NCI-H1694 (cell line): ENCODE data around the gene NOSIP.

ENCODE experiments used
- DNase-seq: peaks from one replicate; lab custom pipeline; 2025; lab: John Stamatoyannopoulos, UW

NOSIP gene

DNA sequence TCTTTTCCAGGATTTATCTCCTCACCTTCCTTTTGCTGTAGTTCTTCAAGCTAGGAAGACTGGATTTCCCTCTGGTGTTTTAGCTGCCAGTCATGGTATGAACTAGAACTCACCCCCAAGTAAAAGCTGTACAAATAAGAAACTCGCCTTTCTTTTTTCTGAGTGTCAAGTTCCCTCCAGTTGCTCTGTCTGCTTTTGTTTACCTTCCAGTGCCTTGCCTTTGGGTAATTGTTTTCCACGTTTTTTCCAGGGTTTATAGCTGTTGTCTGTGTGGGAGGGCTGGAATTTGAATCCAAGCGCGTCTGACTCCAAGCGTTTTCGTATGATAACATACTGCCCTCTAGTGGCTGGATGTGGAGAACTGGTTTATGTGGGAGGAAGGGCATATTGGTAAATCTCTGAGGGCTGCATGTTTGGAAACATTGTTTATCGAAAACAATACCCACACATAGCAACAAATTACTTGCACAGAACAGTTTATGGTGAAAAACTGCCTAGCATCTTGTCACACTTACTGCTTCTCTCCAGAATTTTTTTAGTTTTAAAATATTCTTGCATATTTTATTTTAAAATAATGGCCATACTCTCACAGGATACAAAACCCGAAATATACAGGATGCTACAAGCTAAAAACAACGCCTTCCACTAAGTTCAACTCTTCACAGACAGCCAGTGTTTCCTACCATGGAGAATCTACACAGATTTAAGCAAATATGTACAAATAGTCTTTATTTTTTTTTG, 33.4 kb downstream of the NOSIP start:
- peak; percentile 95 for DNase-seq

GRCh38 chr19:49544154-49544553, 36.2 kb downstream of the NOSIP start:
- no peak for DNase-seq

DNA sequence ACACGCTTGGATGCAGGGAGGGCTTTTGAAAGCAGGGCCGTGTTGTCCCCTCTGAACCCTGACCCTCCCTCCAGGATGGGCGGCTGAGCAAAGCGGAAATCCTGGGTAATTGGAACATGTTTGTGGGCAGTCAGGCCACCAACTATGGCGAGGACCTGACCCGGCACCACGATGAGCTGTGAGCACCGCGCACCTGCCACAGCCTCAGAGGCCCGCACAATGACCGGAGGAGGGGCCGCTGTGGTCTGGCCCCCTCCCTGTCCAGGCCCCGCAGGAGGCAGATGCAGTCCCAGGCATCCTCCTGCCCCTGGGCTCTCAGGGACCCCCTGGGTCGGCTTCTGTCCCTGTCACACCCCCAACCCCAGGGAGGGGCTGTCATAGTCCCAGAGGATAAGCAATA, 37.3 kb downstream of the NOSIP start:
- DNase-seq, result no peak

GRCh38 chr19:49542446-49542845, 37.9 kb downstream of the NOSIP start:
- DNase-seq, result no peak

- DNase-seq, result no peak
Observed at GRCh38 chr19:49541914-49542313, 38.4 kb downstream of the NOSIP start.

DNA sequence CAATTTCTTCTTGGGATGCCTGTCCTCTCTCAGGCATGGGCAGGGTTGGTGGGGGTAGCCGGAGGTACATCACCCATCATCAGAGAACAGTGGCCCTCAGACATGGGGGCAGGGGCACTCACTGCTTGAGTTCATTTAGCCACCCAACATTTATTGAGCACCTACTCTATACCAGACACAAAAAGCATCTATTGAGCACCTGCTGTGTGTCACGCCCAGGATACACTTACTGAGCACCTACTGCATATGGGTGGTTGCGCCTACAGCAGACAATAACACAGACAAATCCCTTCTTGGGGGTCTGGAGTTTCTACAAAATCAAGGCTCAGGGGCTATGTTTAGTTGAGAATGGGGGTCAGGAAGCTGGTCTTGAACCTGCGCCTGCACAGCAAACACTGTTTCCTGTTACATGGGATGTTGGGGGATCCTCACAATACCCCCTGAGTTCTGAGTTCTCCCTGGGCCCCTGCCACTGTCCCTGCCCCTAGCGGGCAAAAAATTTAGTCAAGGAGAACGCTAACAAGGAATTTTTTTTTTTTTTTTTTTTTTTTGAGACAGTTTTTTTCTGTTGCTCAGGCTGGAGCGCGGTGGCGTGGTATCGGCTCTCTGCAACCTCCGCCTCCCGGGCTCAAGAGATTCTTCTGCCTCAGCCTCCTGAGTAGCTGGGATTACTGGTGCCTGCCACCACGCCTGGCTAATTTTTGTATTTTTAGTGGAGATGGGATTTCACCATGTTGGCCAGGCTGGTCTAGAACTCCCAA, 41.0 kb downstream of the NOSIP start:
- DNase-seq, result no peak

DNA sequence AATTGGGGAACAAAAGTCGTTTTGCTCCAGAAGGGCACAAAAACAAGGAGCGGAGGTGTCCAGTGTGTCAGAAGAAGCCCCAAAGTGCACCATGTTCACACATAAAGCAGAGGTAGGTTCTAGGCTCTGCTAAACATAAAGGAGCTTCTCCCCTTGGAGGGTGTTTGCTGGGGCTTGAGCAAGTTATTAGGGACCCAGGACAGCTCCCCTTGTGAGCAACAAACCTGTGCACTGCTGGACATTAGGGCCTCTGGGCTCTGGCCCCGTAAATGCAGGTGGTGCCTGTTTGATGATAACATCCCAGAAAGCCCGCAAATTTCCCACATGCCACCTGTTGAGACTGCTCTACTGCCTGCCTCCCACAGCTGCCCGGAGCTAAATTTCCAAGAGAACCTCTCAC, 41.7 kb downstream of the NOSIP start:
- DNase-seq, result no peak

DNA sequence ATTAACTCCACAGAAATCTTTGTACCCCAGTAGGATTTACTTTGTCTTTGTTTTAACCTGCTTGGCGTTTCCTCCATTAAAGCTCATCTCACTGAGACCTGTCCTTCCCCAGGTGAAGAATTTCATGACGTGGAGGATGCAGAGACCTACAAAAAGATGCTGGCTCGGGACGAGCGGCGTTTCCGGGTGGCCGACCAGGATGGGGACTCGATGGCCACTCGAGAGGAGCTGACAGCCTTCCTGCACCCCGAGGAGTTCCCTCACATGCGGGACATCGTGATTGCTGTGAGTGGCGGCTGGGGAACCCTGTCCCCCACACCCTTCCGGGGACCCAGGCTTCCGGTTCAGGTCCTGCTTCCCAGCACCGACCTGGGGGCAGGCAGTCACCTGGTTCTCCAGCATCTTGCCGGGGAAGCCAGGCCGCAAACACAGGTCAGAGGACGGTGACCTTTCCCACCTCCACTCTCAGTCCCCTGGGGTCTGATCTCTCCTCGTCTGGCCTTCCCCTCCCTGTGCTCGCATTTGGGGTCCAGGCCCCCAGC, 43.4 kb downstream of the NOSIP start:
- DNase-seq, result no peak

- DNase-seq, result no peak
Observed at GRCh38 chr19:49534632-49535385, 45.5 kb downstream of the NOSIP start.

GRCh38 chr19:49533551-49534488, 46.5 kb downstream of the NOSIP start:
- no peak for DNase-seq

DNA sequence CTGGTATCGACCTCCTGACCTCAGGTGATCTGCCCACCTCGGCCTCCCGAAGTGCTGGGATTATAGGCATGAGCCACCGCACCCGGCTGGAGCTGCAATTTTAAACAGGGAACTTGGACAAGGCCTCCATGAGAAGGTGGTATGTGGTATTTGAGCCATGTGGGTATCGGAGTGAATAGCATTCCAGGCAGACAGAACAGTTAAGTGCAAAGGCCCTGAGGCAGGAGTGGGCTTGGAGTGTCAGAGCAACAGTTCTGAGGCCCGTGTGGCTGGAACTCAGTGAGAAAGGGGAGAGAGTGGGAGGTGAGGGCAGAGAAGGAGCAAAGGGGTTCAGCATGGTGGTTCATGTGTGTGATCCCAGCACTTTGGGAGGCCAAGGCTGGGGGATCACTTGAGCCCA, 49.6 kb downstream of the NOSIP start:
- DNase-seq, result no peak

DNA sequence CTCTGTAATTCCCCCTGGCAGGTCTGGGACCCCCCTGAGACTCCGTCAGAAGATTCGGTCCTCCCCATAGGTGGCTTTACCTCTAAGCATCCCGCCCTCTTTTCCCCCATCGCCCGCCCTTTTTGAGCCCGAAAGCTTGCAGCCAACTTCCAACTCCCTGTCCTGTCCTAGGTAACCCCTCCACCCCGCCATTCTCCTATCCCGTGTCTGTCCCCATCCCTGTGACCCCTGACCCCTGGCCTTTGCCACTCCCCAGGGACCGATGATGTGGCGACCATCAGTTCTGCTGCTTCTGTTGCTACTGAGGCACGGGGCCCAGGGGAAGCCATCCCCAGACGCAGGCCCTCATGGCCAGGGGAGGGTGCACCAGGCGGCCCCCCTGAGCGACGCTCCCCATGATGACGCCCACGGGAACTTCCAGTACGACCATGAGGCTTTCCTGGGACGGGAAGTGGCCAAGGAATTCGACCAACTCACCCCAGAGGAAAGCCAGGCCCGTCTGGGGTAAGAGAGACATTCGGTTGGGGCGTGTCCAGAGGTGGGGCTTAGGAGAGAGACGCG, 52.1 kb downstream of the NOSIP start:
- DNase-seq, result no peak

- DNase-seq, result no peak
Observed at GRCh38 chr19:49524812-49525455, 55.4 kb downstream of the NOSIP start.

GRCh38 chr19:49520705-49521319, 59.5 kb downstream of the NOSIP start:
- no peak for DNase-seq

- no peak for DNase-seq
Observed at GRCh38 chr19:49518033-49518432, 62.3 kb downstream of the NOSIP start.

DNA sequence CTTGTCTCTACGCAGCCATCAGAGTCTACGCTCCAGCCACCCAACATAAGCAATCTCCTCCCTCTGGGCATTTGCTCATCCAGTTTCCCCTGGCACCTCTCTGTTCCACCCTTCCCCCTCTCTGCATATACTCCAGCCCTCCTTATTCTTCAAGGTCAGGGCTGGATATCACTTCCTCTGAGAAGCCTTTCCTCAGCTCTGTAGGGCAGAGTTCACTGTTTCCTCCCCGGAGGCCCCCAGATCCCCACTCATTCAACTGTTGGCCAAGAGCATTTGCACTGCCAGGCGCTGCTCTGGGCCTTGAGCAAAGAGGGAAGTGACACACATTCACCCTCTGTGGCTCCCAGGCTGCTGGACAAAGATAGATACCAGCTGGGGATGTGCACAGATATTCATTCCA, 64.6 kb downstream of the NOSIP start:
- no peak for DNase-seq

GRCh38 chr19:49514151-49514550, 66.2 kb downstream of the NOSIP start:
- DNase-seq, result no peak

DNA sequence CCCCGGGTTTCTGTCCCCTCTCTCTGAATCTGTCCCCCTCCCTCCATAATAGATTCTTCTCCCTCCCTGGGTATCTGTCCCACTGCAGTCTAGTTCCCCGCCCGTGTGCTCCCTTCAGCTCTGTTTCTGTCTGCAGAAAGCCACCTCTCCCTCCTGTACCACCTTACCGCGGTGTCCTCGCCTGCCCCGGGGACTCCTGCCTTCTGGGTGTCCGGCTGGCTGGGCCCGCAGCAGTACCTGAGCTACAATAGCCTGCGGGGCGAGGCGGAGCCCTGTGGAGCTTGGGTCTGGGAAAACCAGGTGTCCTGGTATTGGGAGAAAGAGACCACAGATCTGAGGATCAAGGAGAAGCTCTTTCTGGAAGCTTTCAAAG, 66.6 kb downstream of the NOSIP start:
- DNase-seq, result no peak

DNA sequence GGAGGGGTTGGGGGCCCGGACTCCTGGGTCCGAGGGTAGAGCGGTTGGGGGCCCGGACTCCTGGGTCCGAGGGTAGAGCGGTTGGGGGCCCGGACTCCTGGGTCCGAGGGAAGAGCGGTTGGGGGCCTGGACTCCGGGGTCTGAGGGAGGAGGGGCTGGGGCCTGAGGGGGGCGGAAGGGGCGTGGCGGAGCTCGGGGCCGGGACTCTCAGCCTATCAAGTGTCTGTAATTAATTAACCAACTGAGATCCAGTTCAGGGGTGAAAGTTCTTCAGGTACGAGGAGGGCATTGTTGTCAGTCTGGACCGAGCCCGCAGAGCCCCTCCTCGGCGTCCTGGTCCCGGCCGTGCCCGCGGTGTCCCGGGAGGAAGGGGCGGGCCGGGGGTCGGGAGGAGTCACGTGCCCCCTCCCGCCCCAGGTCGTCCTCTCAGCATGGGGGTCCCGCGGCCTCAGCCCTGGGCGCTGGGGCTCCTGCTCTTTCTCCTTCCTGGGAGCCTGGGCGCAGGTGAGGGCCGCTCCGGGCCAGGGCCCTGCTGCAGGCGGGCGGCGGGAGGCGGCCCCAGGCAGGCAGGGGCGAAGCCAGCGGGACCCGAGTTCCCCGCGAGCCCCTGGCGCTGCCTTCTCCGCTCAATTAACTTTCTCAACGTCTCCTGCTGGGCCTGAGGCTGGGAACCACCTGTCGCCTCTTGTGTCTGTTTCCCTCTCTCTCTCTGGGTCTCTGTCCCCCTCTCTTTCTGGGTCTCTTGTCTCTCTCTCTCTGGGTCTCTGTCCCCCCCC, 67.2 kb downstream of the NOSIP start:
- DNase-seq, result no peak
